ENCODE data around the gene CDH23. TPM values are rescaled to one million over a fixed set of nuclear protein-coding genes. Genes with fewer than 3 reads are reported as not detected.

The CDH23 gene
- total RNA-seq, 2 experiments from 2014 or later = 4.6 to 5.2 TPM

- no peak overlapping the region for H3K27ac ChIP-seq (ENCODE audit: low read depth in 1 of 2, low read length in 2 of 2)
- Mint-ChIP-seq H3K27me3 (peaks cover 3% of the 10 kb centered on the region), H3K4me1 (ENCODE audit: low read depth) (no peaks in the 10 kb centered on the region), H3K36me3 (ENCODE audit: low read depth) (no peaks in the 10 kb centered on the region), H3K9me3 (peaks cover 5% of the 10 kb centered on the region), H3K4me3 (no peak overlapping the region), H3K27ac (no peak overlapping the region)
- no peak for ATAC-seq (ENCODE audit: poor library complexity)
- H3K27me3 ChIP-seq (ENCODE audit: control insufficient read depth in 1 of 2, insufficient read depth in 2 of 2, low read length in 2 of 2) = no peaks in the 10 kb centered on the region
- H3K4me3 ChIP-seq (ENCODE audit: low read length) = no peak overlapping the region
- intact Hi-C loops (cut with DNase I, micrococcal nuclease) = no loop called here
- TF ChIP-seq CTCF (IDR thresholded peaks at IDR 0.05) = no peak
- H3K36me3 ChIP-seq (ENCODE audit: insufficient read depth, low read length) = no peaks in the 10 kb centered on the region
- ChIA-PET POLR2A (no interaction called here), CTCF (no interaction called here)
- H3K4me1 ChIP-seq (ENCODE audit: insufficient read depth, low read length) = no peaks in the 10 kb centered on the region
- no peak for DNase-seq
- H3K9me3 ChIP-seq (ENCODE audit: control insufficient read depth in 1 of 2, insufficient read depth in 1 of 2, low read length in 2 of 2) = peaks cover 4 to 7% of the 10 kb centered on the region in 2 experiments
Measured at GRCh38 chr10:71489077-71489476, 92.4 kb downstream of the CDH23 start.

- Mint-ChIP-seq H3K27ac (no peak overlapping the region), H3K27me3 (no peaks in the 10 kb centered on the region), H3K36me3 (ENCODE audit: low read depth) (no peaks in the 10 kb centered on the region), H3K4me3 (no peak overlapping the region), H3K9me3 (peaks cover 5% of the 10 kb centered on the region), H3K4me1 (ENCODE audit: low read depth) (no peaks in the 10 kb centered on the region)
- CTCF ChIA-PET = no interaction called here
- no peaks in the 10 kb centered on the region for H3K36me3 ChIP-seq (ENCODE audit: insufficient read depth, low read length)
- no peak for TF ChIP-seq CTCF (IDR thresholded peaks at IDR 0.05)
- no peaks in the 10 kb centered on the region for H3K27me3 ChIP-seq (ENCODE audit: control insufficient read depth in 1 of 2, insufficient read depth in 2 of 2, low read length in 2 of 2)
- H3K27ac ChIP-seq (ENCODE audit: low read depth in 1 of 2, low read length in 2 of 2) = no peak overlapping the region
- ATAC-seq (ENCODE audit: poor library complexity) (no peak), DNase-seq (no peak)
- no peak overlapping the region for H3K4me3 ChIP-seq (ENCODE audit: low read length)
- H3K4me1 ChIP-seq (ENCODE audit: insufficient read depth, low read length) = no peaks in the 10 kb centered on the region
- POLR2A ChIA-PET = no interaction called here
- intact Hi-C loops (cut with DNase I, micrococcal nuclease) = no loop called here
- peaks cover 4 to 7% of the 10 kb centered on the region in 2 experiments for H3K9me3 ChIP-seq (ENCODE audit: control insufficient read depth in 1 of 2, insufficient read depth in 1 of 2, low read length in 2 of 2)
Measured at GRCh38 chr10:71492872-71493271, 96.2 kb downstream of the CDH23 start.

- POLR2A ChIA-PET = no interaction called here
- no peak for ATAC-seq (ENCODE audit: poor library complexity)
- peaks cover 4 to 6% of the 10 kb centered on the region in 2 experiments for H3K9me3 ChIP-seq (ENCODE audit: control insufficient read depth in 1 of 2, insufficient read depth in 1 of 2, low read length in 2 of 2)
Measured at GRCh38 chr10:71493741-71494140, 97.0 kb downstream of the CDH23 start.

More at GRCh38 chr10:71493741-71494140, 97.0 kb downstream of the CDH23 start:
- Mint-ChIP-seq H3K27ac (no peak overlapping the region), H3K9me3 (no peaks in the 10 kb centered on the region), H3K27me3 (peaks cover under 1% of the 10 kb centered on the region), H3K4me1 (ENCODE audit: low read depth) (no peaks in the 10 kb centered on the region), H3K36me3 (ENCODE audit: low read depth) (no peaks in the 10 kb centered on the region), H3K4me3 (no peak overlapping the region)
- H3K27ac ChIP-seq (ENCODE audit: low read depth in 1 of 2, low read length in 2 of 2) = no peak overlapping the region
- no peaks in the 10 kb centered on the region for H3K4me1 ChIP-seq (ENCODE audit: insufficient read depth, low read length)
- CTCF ChIA-PET = no interaction called here
- no peak for TF ChIP-seq CTCF (IDR thresholded peaks at IDR 0.05)
- intact Hi-C loops (cut with DNase I, micrococcal nuclease) = no loop called here
- no peaks in the 10 kb centered on the region for H3K27me3 ChIP-seq (ENCODE audit: control insufficient read depth in 1 of 2, insufficient read depth in 2 of 2, low read length in 2 of 2)
- DNase-seq = no peak
- H3K4me3 ChIP-seq (ENCODE audit: low read length) = no peak overlapping the region
- no peaks in the 10 kb centered on the region for H3K36me3 ChIP-seq (ENCODE audit: insufficient read depth, low read length)
